ENCODE data around the gene ATAD1.
"Not testable (repeated sequence)": the region's sequence is repeated elsewhere in the genome, so short reads cannot be mapped to it uniquely, and the experiment has no call there.

ATAD1 gene

GRCh38 chr10:87863053-87863943 is 45.3 kb upstream of the ATAD1 start, which contains the start of the genes KLLN and PTEN:
TSS of gene KLLN (minus strand) at chr10:87863533. CDS start at chr10:87862487, 1,046 bp downstream.
TSS of gene PTEN (plus strand) at chr10:87863625. CDS start at chr10:87864470, 845 bp downstream.
- peak; percentile 84 for DNase-seq (ENCODE audit: low read depth)
- peak within 1 kb of the TSS; percentile 95 for H3K4me3 ChIP-seq (ENCODE audit: control insufficient read depth, low read depth, low read length)
- TF ChIP-seq CTCF (IDR thresholded peaks at IDR 0.05; ENCODE audit: control insufficient read depth, insufficient read depth, low read depth, low read length, missing control alignments) = no peak

DNA sequence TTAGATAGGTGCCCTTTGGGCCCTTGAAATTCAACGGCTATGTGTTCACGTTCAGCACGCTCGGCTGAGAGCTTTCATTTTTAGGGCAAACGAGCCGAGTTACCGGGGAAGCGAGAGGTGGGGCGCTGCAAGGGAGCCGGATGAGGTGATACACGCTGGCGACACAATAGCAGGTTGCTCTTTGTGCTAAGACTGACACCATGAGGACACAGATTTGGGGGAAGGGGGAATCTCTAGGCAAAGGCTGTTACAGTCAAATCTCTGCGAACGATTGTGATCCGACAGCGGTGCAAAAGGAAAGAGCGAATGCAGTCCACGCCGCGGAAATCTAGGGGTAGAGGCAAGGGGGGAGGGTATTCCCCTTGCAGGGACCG is 44.6 kb upstream of the ATAD1 start:
- no peak for TF ChIP-seq CTCF (IDR thresholded peaks at IDR 0.05; ENCODE audit: control insufficient read depth, insufficient read depth, low read depth, low read length, missing control alignments)
- H3K4me3 ChIP-seq (ENCODE audit: control insufficient read depth, low read depth, low read length) = peak overlapping the region; percentile 95
- DNase-seq (ENCODE audit: low read depth) = no peak

DNA sequence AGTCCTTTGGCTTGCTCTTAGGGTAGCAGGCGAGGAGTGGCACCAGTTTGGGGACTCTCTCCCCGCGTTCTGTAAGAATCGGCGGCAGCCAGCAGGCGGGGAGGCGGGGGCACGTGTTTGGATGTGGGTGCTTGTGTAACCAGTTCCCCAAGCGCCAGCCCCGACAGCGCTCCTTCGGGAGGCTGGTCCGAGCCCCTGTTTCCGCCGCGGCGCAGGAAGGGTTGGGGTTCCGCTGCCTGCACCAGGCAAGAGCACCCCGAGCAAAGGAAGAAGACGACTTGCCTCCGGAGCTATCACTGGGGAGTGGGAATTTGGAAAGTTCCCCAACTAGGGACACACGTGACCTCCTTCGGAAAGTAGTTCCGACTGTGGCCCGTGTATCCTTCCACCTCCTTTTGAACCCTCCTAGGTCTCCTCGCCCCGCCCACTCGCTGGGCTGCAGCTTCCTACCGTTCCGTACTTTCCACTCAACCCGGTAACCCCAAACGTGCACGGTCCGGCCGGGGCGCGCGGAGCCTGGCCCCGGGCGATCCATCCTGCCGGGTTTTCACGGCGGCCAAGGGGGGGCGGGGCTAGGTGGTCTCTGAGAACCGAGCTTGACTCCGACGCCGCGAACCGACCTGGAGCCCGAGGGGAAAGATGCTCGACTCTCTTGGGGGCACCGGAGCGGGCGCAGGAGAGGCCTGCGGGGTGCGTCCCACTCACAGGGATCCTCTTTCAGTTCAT is 44.1 kb upstream of the ATAD1 start:
- no peak for TF ChIP-seq CTCF (IDR thresholded peaks at IDR 0.05; ENCODE audit: control insufficient read depth, insufficient read depth, low read depth, low read length, missing control alignments)
- H3K4me3 ChIP-seq (ENCODE audit: control insufficient read depth, low read depth, low read length) = peak overlapping the region; percentile 95
- DNase-seq (ENCODE audit: low read depth) = peak; percentile 95

DNA sequence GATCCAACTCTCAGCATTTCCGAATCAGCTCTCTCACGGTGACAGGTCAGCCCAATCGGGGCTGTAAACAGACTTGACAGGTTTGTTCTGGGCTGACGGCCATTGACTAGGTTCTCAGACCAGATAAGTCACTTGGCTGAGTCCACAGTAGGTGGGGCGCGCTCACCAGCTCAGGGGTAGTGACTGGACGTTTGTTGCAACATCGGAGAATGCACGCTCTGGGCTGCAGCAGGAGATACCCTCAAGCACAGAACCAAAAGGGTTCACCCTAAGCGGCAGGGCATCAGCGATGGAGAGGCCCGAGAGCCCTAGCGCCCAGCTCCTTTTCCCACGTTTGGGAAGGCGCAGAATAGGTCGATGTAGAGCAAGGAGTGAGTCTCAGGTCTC is 43.5 kb upstream of the ATAD1 start:
- DNase-seq (ENCODE audit: low read depth) = no peak
- peak; percentile 14 for TF ChIP-seq CTCF (IDR thresholded peaks at IDR 0.05; ENCODE audit: control insufficient read depth, insufficient read depth, low read depth, low read length, missing control alignments)
- H3K4me3 ChIP-seq (ENCODE audit: control insufficient read depth, low read depth, low read length) = peak overlapping the region; percentile 95

- no peak for DNase-seq (ENCODE audit: low read depth)
- H3K4me3 ChIP-seq (ENCODE audit: control insufficient read depth, low read depth, low read length) = no peak overlapping the region
- TF ChIP-seq CTCF (IDR thresholded peaks at IDR 0.05; ENCODE audit: control insufficient read depth, insufficient read depth, low read depth, low read length, missing control alignments) = no peak
Observed at GRCh38 chr10:87860816-87861403, 42.9 kb upstream of the ATAD1 start.

DNA sequence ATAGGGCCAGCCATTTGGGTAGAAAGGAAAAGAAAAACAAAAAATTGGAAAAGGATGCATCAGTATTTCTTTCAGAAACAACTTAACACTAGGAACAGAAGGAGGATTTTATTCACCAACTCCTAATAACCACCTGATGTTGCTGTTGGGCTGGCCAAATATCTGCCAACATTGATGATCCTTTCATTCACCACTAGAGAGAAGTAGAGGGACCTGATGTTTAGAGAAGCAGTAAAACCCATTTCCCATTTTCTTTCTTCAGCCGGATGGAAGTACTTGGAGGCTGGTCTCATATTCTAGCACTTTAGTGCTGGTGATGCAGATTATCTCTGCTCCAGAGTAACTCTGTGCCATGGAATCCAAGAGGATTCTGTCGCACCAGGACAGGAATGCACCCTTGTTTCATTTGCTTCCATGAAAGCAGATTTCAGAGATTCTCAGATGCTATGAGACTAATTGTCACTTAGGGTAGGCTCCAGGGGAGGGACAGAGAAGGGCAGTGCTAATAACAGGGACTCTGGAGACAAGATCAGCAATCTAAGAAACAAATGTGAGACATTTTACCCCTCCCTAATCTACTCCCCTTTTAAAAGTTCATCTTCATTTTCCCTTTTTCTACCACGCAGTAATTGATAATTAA is 42.2 kb upstream of the ATAD1 start:
- H3K4me3 ChIP-seq (ENCODE audit: control insufficient read depth, low read depth, low read length) = no peak overlapping the region
- DNase-seq (ENCODE audit: low read depth) = peak; percentile 67
- TF ChIP-seq CTCF (IDR thresholded peaks at IDR 0.05; ENCODE audit: control insufficient read depth, insufficient read depth, low read depth, low read length, missing control alignments) = peak; percentile 58

DNA sequence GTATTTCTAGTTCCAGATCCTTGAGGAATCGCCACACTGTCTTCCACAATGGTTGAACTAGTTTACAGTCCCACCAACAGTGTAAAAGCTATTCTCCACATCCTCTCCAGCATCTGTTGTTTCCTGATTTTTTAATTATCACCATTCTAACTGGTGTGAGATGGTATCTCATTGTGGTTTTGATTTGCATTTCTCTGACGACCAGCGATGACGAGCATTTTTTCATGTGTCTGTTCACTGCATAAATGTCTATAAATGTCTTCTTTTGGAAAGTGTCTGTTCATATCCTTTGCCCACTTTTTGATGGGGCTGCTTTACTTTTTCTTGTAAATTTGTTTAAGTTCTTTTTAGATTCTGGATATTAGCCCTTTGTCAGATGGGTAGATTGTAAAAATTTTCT is 37.6 kb upstream of the ATAD1 start:
- not testable (repeated sequence) for H3K4me3 ChIP-seq (ENCODE audit: control insufficient read depth, low read depth, low read length); DNase-seq (ENCODE audit: low read depth)

DNA sequence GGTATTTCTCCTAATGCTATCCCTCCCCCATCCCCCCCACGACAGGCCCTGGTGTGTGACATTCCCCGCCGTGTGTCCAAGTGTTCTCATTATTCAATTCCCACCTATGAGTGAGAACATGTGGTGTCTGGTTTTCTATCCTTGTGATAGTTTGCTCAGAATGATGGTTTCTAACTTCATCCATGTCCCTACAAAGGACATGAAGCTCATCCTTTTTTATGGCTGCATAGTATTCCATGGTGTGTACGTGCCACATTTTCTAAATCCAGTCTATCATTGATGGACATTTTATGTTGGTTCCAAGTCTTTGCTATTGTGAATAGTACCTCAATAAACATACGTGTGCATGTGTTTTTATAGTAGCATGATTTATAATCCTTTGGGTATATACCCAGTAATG is 37.2 kb upstream of the ATAD1 start:
- not testable (repeated sequence) for DNase-seq (ENCODE audit: low read depth); H3K4me3 ChIP-seq (ENCODE audit: control insufficient read depth, low read depth, low read length)
